Measurements from ENCODE around the gene ZNF423. TPM values are rescaled to one million over a fixed set of nuclear protein-coding genes. Genes with fewer than 3 reads are reported as not detected.

The ZNF423 gene
- total RNA-seq, 1 donor from 2014 or later, result 0.05 TPM

GRCh38 chr16:49650603-49651002, 205.3 kb downstream of the ZNF423 start:
- intact Hi-C loops (cut with micrococcal nuclease), result no loop called here

- intact Hi-C loops (cut with micrococcal nuclease), result no loop called here
Measured at GRCh38 chr16:49649013-49649765, 206.7 kb downstream of the ZNF423 start.

GRCh38 chr16:49647673-49648072, 208.2 kb downstream of the ZNF423 start:
- intact Hi-C loops (cut with micrococcal nuclease), result no loop called here

- intact Hi-C loops (cut with micrococcal nuclease), result no loop called here
Measured at GRCh38 chr16:49645263-49645662, 210.6 kb downstream of the ZNF423 start.

- intact Hi-C loops (cut with micrococcal nuclease), result no loop called here
Measured at GRCh38 chr16:49644145-49644463, 211.8 kb downstream of the ZNF423 start.

- intact Hi-C loops (cut with micrococcal nuclease), result no loop called here
Measured at GRCh38 chr16:49643429-49644144, 212.3 kb downstream of the ZNF423 start.

GRCh38 chr16:49641250-49641649, 214.7 kb downstream of the ZNF423 start:
- intact Hi-C loops (cut with micrococcal nuclease), result no loop called here

- intact Hi-C loops (cut with micrococcal nuclease), result no loop called here
Measured at GRCh38 chr16:49640581-49640980, 215.3 kb downstream of the ZNF423 start.

- intact Hi-C loops (cut with micrococcal nuclease), result no loop called here
Measured at GRCh38 chr16:49639739-49640431, 216.0 kb downstream of the ZNF423 start.

GRCh38 chr16:49638673-49639610, 217.0 kb downstream of the ZNF423 start:
- intact Hi-C loops (cut with micrococcal nuclease), result no loop called here

GRCh38 chr16:49637933-49638672, 217.8 kb downstream of the ZNF423 start:
- intact Hi-C loops (cut with micrococcal nuclease), result no loop called here

GRCh38 chr16:49637511-49637910, 218.4 kb downstream of the ZNF423 start:
- intact Hi-C loops (cut with micrococcal nuclease), result no loop called here

GRCh38 chr16:49636608-49637007, 219.3 kb downstream of the ZNF423 start:
- intact Hi-C loops (cut with micrococcal nuclease), result no loop called here

- intact Hi-C loops (cut with micrococcal nuclease), result no loop called here
Measured at GRCh38 chr16:49635591-49636581, 220.0 kb downstream of the ZNF423 start.

GRCh38 chr16:49635009-49635350, 220.9 kb downstream of the ZNF423 start:
- intact Hi-C loops (cut with micrococcal nuclease), result no loop called here

GRCh38 chr16:49634235-49635008, 221.5 kb downstream of the ZNF423 start:
- intact Hi-C loops (cut with micrococcal nuclease), result no loop called here

GRCh38 chr16:49632795-49633184, 223.1 kb downstream of the ZNF423 start:
- intact Hi-C loops (cut with micrococcal nuclease), result no loop called here

GRCh38 chr16:49632086-49632794, 223.7 kb downstream of the ZNF423 start:
- intact Hi-C loops (cut with micrococcal nuclease), result no loop called here

All from T-helper 2 cell treated with Interferon-gamma antibody and Interleukin-4, amounts not matched to agents 100 ng/mL and 5 ng/mL, for 36 hours (primary cell).